ENCODE results near the gene JAKMIP2.
"Not testable (repeated sequence)": the region's sequence is repeated elsewhere in the genome, so short reads cannot be mapped to it uniquely, and the experiment has no call there.

The JAKMIP2 gene

GRCh38 chr5:147554261-147554817, 228.2 kb downstream of the JAKMIP2 start:
- H3K4me3 ChIP-seq (ENCODE audit: insufficient read depth, low read length, poor library complexity, severe bottlenecking), result no peak overlapping the region
- no peak overlapping the region for H2AFZ ChIP-seq (ENCODE audit: low read depth, low read length, severe bottlenecking)
- no peak for TF ChIP-seq CTCF (IDR thresholded peaks at IDR 0.05; ENCODE audit: insufficient read depth, low read length, poor library complexity, severe bottlenecking)
- H3K27me3 ChIP-seq (ENCODE audit: low read length), result no peaks in the 10 kb centered on the region
- no peaks in the 10 kb centered on the region for H3K9me3 ChIP-seq (ENCODE audit: insufficient read depth, low read length)
- no peak overlapping the region for H3K27ac ChIP-seq (ENCODE audit: low read depth, low read length)
- H4K20me1 ChIP-seq (ENCODE audit: low read depth, low read length), result no peaks in the 10 kb centered on the region
- no peak overlapping the region for H3K9ac ChIP-seq (ENCODE audit: low read length)
- H3F3A ChIP-seq (ENCODE audit: insufficient read depth), result no peaks in the 10 kb centered on the region
- H3K9me2 ChIP-seq (replicated peaks; ENCODE audit: insufficient read depth, low read length), result no peaks in the 10 kb centered on the region
- no peaks in the 10 kb centered on the region for H3K79me2 ChIP-seq (ENCODE audit: insufficient read depth, low read length)
- no peak overlapping the region for H3K4me2 ChIP-seq (ENCODE audit: low read depth, low read length, poor library complexity, severe bottlenecking)
- H3K36me3 ChIP-seq (ENCODE audit: low read length), result no peaks in the 10 kb centered on the region

- not testable (repeated sequence) for H3K36me3 ChIP-seq (ENCODE audit: low read length); H3F3A ChIP-seq (ENCODE audit: insufficient read depth); H3K27ac ChIP-seq (ENCODE audit: low read depth, low read length); H3K9me3 ChIP-seq (ENCODE audit: insufficient read depth, low read length); H4K20me1 ChIP-seq (ENCODE audit: low read depth, low read length); H3K9ac ChIP-seq (ENCODE audit: low read length); H3K4me2 ChIP-seq (ENCODE audit: low read depth, low read length, poor library complexity, severe bottlenecking); H3K27me3 ChIP-seq (ENCODE audit: low read length); H3K4me3 ChIP-seq (ENCODE audit: insufficient read depth, low read length, poor library complexity, severe bottlenecking); H3K79me2 ChIP-seq (ENCODE audit: insufficient read depth, low read length); H2AFZ ChIP-seq (ENCODE audit: low read depth, low read length, severe bottlenecking); H3K9me2 ChIP-seq (replicated peaks; ENCODE audit: insufficient read depth, low read length)
Measured at GRCh38 chr5:147553817-147554216, 228.7 kb downstream of the JAKMIP2 start.

GRCh38 chr5:147552897-147553296, 229.6 kb downstream of the JAKMIP2 start:
- H3K4me3 ChIP-seq (ENCODE audit: insufficient read depth, low read length, poor library complexity, severe bottlenecking), result no peak overlapping the region
- H3K9me2 ChIP-seq (replicated peaks; ENCODE audit: insufficient read depth, low read length), result no peaks in the 10 kb centered on the region
- H3K4me2 ChIP-seq (ENCODE audit: low read depth, low read length, poor library complexity, severe bottlenecking), result no peak overlapping the region
- H3K27me3 ChIP-seq (ENCODE audit: low read length), result no peaks in the 10 kb centered on the region
- H2AFZ ChIP-seq (ENCODE audit: low read depth, low read length, severe bottlenecking), result no peak overlapping the region
- H3K9me3 ChIP-seq (ENCODE audit: insufficient read depth, low read length), result no peaks in the 10 kb centered on the region
- TF ChIP-seq CTCF (IDR thresholded peaks at IDR 0.05; ENCODE audit: insufficient read depth, low read length, poor library complexity, severe bottlenecking), result no peak
- no peak for TF ChIP-seq EZH2phosphoT487 (conservative IDR thresholded peaks at IDR 0.05; ENCODE audit: low read length)
- H3F3A ChIP-seq (ENCODE audit: insufficient read depth), result no peaks in the 10 kb centered on the region
- no peaks in the 10 kb centered on the region for H4K20me1 ChIP-seq (ENCODE audit: low read depth, low read length)
- no peak overlapping the region for H3K27ac ChIP-seq (ENCODE audit: low read depth, low read length)
- H3K9ac ChIP-seq (ENCODE audit: low read length), result no peak overlapping the region
- no peaks in the 10 kb centered on the region for H3K36me3 ChIP-seq (ENCODE audit: low read length)
- no peaks in the 10 kb centered on the region for H3K79me2 ChIP-seq (ENCODE audit: insufficient read depth, low read length)

- Histone ChIP-seq H3K9ac (ENCODE audit: low read length) (no peak overlapping the region), H3K9me3 (ENCODE audit: insufficient read depth, low read length) (no peaks in the 10 kb centered on the region), H3K27me3 (ENCODE audit: low read length) (no peaks in the 10 kb centered on the region), H3K4me2 (ENCODE audit: low read depth, low read length, poor library complexity, severe bottlenecking) (no peak overlapping the region), H3K4me3 (ENCODE audit: insufficient read depth, low read length, poor library complexity, severe bottlenecking) (no peak overlapping the region), H4K20me1 (ENCODE audit: low read depth, low read length) (no peaks in the 10 kb centered on the region), H3K27ac (ENCODE audit: low read depth, low read length) (no peak overlapping the region), H3F3A (ENCODE audit: insufficient read depth) (no peaks in the 10 kb centered on the region), H3K36me3 (ENCODE audit: low read length) (no peaks in the 10 kb centered on the region), H3K9me2 (replicated peaks; ENCODE audit: insufficient read depth, low read length) (no peaks in the 10 kb centered on the region), H2AFZ (ENCODE audit: low read depth, low read length, severe bottlenecking) (no peak overlapping the region), H3K79me2 (ENCODE audit: insufficient read depth, low read length) (no peaks in the 10 kb centered on the region)
- TF ChIP-seq EZH2phosphoT487 (conservative IDR thresholded peaks at IDR 0.05; ENCODE audit: low read length) (no peak), CTCF (IDR thresholded peaks at IDR 0.05; ENCODE audit: insufficient read depth, low read length, poor library complexity, severe bottlenecking) (no peak)
Measured at GRCh38 chr5:147551677-147552076, 230.9 kb downstream of the JAKMIP2 start.

Measured in SU-DHL-6 (cell line).